GM12878 (cell line): ENCODE data around the gene OTOF.

Source experiments
- BHLHE40 ChIP-seq, 2 experiments: fragments of 450-650 bp in 1 of 2; IDR thresholded peaks; 2 replicates each; pipeline ENCODE4 v1.6.1; 2011 to 2017; ENCODE audit warnings: low read depth in 2 of 2, borderline replicate concordance in 1 of 2, improper control_type of control experiment in 1 of 2, low read length in 1 of 2, mild to moderate bottlenecking in 1 of 2
- BRCA1 ChIP-seq: IDR thresholded peaks from 2 replicates; pipeline ENCODE4 v1.6.1; 2011; ENCODE audit warnings: low read depth, low read length, improper control_type of control experiment
- CBFB ChIP-seq: IDR thresholded peaks from 2 replicates; pipeline ENCODE4 v1.6.1; 2016; ENCODE audit warnings: antibody characterized with exemption, low read depth
- CREB1 ChIP-seq: IDR thresholded peaks from 2 replicates; pipeline ENCODE4 v1.6.1; 2012; ENCODE audit warnings: low read depth, mild to moderate bottlenecking, inconsistent platforms
- POLR2A ChIP-seq: IDR thresholded peaks from 2 replicates; pipeline ENCODE4 v1.6.1; 2011; ENCODE audit warnings: low read depth, mild to moderate bottlenecking, low read length
- SIX5 ChIP-seq: IDR thresholded peaks from 2 replicates; pipeline ENCODE4 v1.6.1; 2011; ENCODE audit warnings: mild to moderate bottlenecking, low read depth, low read length, moderate library complexity; ENCODE audit not compliant: severe bottlenecking
- SMAD1 ChIP-seq: fragments of 450-650 bp; IDR thresholded peaks from 2 replicates; pipeline ENCODE4 v1.6.1; 2018; ENCODE audit warnings: mild to moderate bottlenecking, low read depth; ENCODE audit not compliant: partially characterized antibody
- TCF7 ChIP-seq: IDR thresholded peaks from 2 replicates; pipeline ENCODE4 v1.6.1; 2014; ENCODE audit warnings: antibody characterized with exemption, borderline replicate concordance
- TF ChIP-seq, protein P1 (sequence below): IDR thresholded peaks from 2 replicates; pipeline ENCODE4 v1.6.1; 2011; ENCODE audit warnings: low read depth, low read length, improper control_type of control experiment, borderline replicate concordance
- TF ChIP-seq, protein P2 (sequence below), 3 experiments: IDR thresholded peaks in 2 of 3; conservative IDR thresholded peaks in 1 of 3; 2 replicates each; pipeline ENCODE4 v1.5.1; 2011; ENCODE audit warnings: low read depth in 3 of 3, low read length in 3 of 3, mild to moderate bottlenecking in 3 of 3, control low read depth in 2 of 3, moderate library complexity in 2 of 3, inconsistent platforms in 1 of 3, mixed read lengths in 1 of 3; ENCODE audit not compliant: control insufficient read depth in 2 of 3, insufficient read depth in 1 of 3; ENCODE audit errors: extremely low read depth in 1 of 3
- TF ChIP-seq, protein P3 (sequence below): fragments of 450-650 bp; IDR thresholded peaks from 2 replicates; pipeline ENCODE4 v1.6.1; 2016; ENCODE audit warnings: mild to moderate bottlenecking

DNA sequence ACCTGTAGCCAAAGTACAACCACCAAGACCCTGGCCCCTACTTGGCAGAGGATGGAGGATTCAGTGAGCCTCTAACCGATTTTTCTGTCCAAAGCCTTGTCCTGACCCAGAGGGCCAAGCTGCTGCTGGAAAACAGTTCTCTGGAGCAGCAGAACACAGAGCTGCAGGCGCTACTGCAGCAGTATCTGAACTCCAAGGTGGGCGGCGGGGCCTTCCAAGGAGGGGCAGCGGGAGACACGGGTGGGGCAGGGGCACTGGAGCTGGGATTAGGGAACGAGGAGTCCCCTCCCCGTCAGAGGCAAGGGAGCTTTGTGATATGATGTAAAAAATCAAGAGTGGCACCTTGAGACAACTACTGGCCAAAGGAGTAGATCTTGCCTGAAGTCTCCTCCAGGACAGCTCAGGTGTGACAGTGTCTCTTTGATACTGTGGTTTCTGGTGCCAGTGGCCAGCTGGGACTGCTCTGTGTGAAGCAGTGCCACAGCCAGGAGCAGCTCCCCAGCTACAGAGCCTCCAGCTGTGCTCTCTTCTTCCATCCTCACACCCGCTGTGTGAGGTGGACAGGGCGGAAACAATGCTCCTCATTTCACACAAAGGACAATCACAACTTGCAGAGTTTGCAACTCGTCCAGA, 22.8 kb downstream of the OTOF start:
- TF ChIP-seq SMAD1 (no peak), BRCA1 (no peak), SIX5 (no peak), CBFB (no peak), TCF7 (no peak), POLR2A (no peak), BHLHE40 (IDR thresholded peaks at IDR 0.05; ENCODE audit: borderline replicate concordance in 1 of 2, low read depth in 2 of 2, low read length in 1 of 2) (no peak), CREB1 (no peak)
- TF ChIP-seq, protein P1, sequence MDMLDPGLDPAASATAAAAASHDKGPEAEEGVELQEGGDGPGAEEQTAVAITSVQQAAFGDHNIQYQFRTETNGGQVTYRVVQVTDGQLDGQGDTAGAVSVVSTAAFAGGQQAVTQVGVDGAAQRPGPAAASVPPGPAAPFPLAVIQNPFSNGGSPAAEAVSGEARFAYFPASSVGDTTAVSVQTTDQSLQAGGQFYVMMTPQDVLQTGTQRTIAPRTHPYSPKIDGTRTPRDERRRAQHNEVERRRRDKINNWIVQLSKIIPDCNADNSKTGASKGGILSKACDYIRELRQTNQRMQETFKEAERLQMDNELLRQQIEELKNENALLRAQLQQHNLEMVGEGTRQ: no peak
- TF ChIP-seq, protein P2, sequence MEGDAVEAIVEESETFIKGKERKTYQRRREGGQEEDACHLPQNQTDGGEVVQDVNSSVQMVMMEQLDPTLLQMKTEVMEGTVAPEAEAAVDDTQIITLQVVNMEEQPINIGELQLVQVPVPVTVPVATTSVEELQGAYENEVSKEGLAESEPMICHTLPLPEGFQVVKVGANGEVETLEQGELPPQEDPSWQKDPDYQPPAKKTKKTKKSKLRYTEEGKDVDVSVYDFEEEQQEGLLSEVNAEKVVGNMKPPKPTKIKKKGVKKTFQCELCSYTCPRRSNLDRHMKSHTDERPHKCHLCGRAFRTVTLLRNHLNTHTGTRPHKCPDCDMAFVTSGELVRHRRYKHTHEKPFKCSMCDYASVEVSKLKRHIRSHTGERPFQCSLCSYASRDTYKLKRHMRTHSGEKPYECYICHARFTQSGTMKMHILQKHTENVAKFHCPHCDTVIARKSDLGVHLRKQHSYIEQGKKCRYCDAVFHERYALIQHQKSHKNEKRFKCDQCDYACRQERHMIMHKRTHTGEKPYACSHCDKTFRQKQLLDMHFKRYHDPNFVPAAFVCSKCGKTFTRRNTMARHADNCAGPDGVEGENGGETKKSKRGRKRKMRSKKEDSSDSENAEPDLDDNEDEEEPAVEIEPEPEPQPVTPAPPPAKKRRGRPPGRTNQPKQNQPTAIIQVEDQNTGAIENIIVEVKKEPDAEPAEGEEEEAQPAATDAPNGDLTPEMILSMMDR (IDR thresholded peaks at IDR 0.05 in 2 of 3, conservative IDR thresholded peaks at IDR 0.05 in 1 of 3; ENCODE audit: control insufficient read depth in 2 of 3, extremely low read depth in 1 of 3, insufficient read depth in 1 of 3, low read depth in 3 of 3, low read length in 3 of 3): no peak
- TF ChIP-seq, protein P3, sequence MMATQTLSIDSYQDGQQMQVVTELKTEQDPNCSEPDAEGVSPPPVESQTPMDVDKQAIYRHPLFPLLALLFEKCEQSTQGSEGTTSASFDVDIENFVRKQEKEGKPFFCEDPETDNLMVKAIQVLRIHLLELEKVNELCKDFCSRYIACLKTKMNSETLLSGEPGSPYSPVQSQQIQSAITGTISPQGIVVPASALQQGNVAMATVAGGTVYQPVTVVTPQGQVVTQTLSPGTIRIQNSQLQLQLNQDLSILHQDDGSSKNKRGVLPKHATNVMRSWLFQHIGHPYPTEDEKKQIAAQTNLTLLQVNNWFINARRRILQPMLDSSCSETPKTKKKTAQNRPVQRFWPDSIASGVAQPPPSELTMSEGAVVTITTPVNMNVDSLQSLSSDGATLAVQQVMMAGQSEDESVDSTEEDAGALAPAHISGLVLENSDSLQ: no peak
